ENCODE results near the gene RNF32.

RNF32 gene

GRCh38 chr7:156625580-156625979 lies 15.0 kb upstream of the RNF32 start:
- ATAC-seq = no peak
- TF ChIP-seq PPARA (CRISPR knock-in tag; IDR thresholded peaks at IDR 0.05; ENCODE audit: borderline replicate concordance) (no peak), ARNTL (CRISPR knock-in tag; IDR thresholded peaks at IDR 0.05; ENCODE audit: borderline replicate concordance, low read depth) (no peak), ZFP30 (CRISPR knock-in tag; IDR thresholded peaks at IDR 0.05) (no peak), TSHZ2 (CRISPR knock-in tag; IDR thresholded peaks at IDR 0.05) (no peak), CSDC2 (CRISPR knock-in tag; IDR thresholded peaks at IDR 0.05) (no peak), ZNF70 (CRISPR knock-in tag; IDR thresholded peaks at IDR 0.05) (no peak), POU6F1 (CRISPR knock-in tag; IDR thresholded peaks at IDR 0.05; ENCODE audit: borderline replicate concordance, low read depth) (no peak), TOX (CRISPR knock-in tag; IDR thresholded peaks at IDR 0.05; ENCODE audit: borderline replicate concordance) (no peak), ZC3H10 (CRISPR knock-in tag; IDR thresholded peaks at IDR 0.05) (no peak), SNAI2 (CRISPR knock-in tag; IDR thresholded peaks at IDR 0.05) (no peak), CSRNP3 (CRISPR knock-in tag; IDR thresholded peaks at IDR 0.05) (no peak), CREB5 (CRISPR knock-in tag; IDR thresholded peaks at IDR 0.05; ENCODE audit: low read depth) (no peak), ZFP3 (CRISPR knock-in tag; IDR thresholded peaks at IDR 0.05) (no peak), ESRRG (CRISPR knock-in tag; IDR thresholded peaks at IDR 0.05) (no peak), TCF4 (CRISPR knock-in tag; IDR thresholded peaks at IDR 0.05; ENCODE audit: borderline replicate concordance) (no peak), PATZ1 (CRISPR knock-in tag; IDR thresholded peaks at IDR 0.05; ENCODE audit: borderline replicate concordance) (no peak), GLIS3 (CRISPR knock-in tag; IDR thresholded peaks at IDR 0.05) (no peak), ZNF565 (CRISPR knock-in tag; conservative IDR thresholded peaks at IDR 0.05; ENCODE audit: low read depth) (no peak)

GRCh38 chr7:156626220-156626895 lies 14.2 kb upstream of the RNF32 start:
- TF ChIP-seq BACH2 (CRISPR knock-in tag; IDR thresholded peaks at IDR 0.05; ENCODE audit: borderline replicate concordance) (no peak), SNAI2 (CRISPR knock-in tag; IDR thresholded peaks at IDR 0.05) (no peak), ISL1 (CRISPR knock-in tag; IDR thresholded peaks at IDR 0.05) (no peak), ESRRG (CRISPR knock-in tag; IDR thresholded peaks at IDR 0.05) (no peak), GLIS3 (CRISPR knock-in tag; IDR thresholded peaks at IDR 0.05) (no peak), RARB (CRISPR knock-in tag; IDR thresholded peaks at IDR 0.05) (no peak), OSR1 (CRISPR knock-in tag; IDR thresholded peaks at IDR 0.05) (no peak), TCF4 (CRISPR knock-in tag; IDR thresholded peaks at IDR 0.05; ENCODE audit: borderline replicate concordance) (no peak), CSRNP3 (CRISPR knock-in tag; IDR thresholded peaks at IDR 0.05) (no peak), CSDC2 (CRISPR knock-in tag; IDR thresholded peaks at IDR 0.05) (no peak), ZNF565 (CRISPR knock-in tag; conservative IDR thresholded peaks at IDR 0.05; ENCODE audit: low read depth) (no peak), ZFP30 (CRISPR knock-in tag; IDR thresholded peaks at IDR 0.05) (no peak)
- no peak for ATAC-seq
